HG02884 (cell line): ENCODE data around the gene RASGEF1C.

Experiments used
- ATAC-seq: cut with Tn5 transposase; IDR thresholded peaks from one replicate; pipeline ENCODE4 v1.9.1; 2021; ENCODE audit warnings: mild to moderate bottlenecking, moderate library complexity; ENCODE audit not compliant: unreplicated experiment

Gene RASGEF1C

DNA sequence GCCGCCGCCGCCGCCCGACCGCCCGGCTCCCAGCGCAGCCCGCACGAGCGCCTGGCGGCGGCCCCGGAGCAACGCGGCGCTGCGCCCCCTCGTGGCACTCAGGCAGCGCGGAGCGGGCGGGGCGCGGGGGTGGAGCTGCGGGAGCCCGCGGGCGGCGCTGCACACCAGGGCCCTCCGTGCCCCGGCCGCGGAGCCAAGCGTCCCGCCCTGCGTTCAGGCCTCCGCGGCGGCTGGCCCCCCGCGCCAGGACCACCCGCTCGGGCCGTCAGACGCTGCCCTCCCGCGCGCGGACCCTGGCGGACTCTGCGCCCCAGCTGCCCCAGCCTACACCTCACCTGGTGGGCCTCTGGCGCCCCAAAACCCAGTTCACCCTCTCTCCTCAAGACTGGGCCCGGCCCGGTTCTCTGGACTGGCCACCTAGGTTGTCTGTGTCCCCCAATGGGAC, at the start of gene RASGEF1C:
TSS of gene RASGEF1C (minus strand) at position 75 of the 445 bp plus-strand sequence. CDS start 71,159 bp downstream, outside the sequence.
- ATAC-seq = peak; percentile 79

DNA sequence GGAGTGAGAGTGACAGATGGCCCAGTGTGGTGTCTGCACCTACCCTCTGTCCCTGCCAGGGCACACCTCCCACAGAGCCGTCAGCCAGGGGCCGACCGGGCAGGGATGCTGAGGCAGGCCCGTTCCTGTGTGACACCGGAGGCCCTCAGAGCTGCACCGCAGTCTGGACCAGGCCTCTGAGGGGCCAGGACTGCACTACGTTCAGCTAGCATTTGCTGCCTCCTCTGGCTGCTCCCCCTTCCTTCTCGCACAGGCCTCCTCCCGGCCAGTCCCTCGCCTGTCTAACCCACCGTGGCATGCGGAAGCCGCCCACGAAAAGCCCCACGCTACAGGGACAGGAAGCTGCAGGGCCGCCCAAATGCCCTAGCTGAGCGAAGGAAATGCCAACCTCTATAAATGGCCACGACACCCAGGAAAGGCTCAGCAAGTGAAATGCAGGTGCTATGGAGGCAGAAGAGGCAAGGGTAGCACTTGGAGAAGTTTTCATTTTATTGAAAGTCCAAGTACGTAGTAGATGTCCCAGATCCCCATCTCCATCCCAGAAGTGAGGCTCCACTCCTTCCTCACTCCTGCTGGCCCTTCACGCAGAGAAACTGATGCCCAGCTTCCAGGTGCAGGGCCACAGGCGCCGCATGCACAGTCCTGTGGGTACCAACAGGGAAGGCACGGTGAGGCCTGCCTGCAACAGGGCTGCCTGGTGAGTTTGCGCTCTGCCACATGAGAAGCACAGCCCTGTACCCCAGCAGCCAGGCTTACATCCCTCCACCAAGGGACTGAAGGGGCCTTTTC, 44.2 kb upstream of the RASGEF1C start:
- ATAC-seq = no peak

DNA sequence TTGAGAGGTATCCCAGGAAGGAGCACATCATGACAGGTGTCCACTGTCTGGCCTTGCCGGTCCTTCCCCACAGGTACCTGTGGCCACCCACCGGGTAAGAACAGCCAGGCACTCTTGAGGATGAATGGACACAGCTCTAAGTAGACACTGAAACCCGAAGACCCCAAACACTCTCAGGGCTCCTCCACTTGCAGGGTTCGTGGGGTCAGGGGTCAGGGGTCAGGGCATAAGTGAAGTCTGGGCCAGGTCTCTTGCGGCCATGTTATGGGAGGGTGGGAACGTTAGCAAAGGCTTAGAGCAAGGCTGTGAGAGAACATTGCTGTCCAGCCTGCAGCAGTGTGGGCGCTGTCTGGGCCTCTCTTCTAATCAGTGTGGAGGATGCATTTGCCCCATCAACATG, 42.9 kb upstream of the RASGEF1C start:
- ATAC-seq = no peak

DNA sequence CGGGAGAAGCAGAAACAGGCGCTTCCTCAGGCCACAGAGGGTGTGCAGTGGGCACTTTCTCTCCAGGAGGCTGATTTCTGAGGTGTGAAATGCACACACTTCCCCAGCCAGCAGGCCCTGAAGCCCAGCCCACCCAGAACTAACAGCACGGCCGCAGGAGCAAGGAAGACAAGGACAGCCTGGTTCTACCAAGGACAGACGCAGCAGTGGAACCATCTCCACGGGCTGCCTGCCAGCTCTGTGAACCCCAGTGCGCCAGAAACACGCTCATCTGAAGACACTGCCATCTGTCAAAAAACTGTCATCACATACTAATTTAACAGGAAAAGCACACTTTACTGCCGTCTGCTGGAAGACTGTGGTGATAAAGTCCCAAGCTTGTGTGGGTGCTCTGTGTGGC, 42.1 kb upstream of the RASGEF1C start:
- ATAC-seq = no peak

DNA sequence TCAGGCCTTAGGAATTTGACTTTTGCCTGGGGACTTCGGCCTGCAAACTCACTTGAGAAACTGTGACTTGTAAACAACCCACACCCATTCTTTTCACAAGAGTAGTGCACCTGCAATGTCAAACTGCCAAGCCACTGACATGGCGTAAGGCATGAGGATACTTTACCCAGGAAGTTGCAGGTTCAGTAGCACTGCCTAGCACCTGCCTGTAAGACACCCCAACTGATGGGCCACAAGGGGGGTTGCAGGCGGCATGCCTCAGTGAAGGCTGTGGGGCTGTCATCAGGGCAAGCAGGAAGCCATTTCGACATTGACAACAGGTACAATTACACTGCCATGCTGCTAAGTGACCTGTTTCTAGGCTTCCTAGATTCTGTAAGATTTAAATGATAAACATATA, 41.3 kb upstream of the RASGEF1C start:
- ATAC-seq = no peak

DNA sequence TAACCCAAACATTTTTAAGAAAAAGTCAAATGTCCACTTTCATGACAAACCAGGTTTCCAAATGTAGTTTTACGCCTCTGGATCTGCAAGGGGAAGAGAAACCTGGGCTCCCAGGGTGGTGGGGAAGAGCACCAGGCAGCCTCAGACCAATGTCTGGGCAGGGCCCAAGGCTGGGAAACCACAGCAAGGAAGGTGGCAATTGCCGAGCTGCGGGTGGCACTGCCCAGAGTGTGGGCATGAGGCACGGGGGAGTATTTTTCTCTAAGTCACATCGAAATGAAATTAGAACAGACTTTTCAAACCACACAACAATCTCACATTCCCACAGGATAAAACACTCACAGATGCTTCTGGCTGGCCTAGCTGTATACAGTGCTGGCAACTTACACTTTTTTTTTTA, 32.6 kb upstream of the RASGEF1C start:
- ATAC-seq = no peak

DNA sequence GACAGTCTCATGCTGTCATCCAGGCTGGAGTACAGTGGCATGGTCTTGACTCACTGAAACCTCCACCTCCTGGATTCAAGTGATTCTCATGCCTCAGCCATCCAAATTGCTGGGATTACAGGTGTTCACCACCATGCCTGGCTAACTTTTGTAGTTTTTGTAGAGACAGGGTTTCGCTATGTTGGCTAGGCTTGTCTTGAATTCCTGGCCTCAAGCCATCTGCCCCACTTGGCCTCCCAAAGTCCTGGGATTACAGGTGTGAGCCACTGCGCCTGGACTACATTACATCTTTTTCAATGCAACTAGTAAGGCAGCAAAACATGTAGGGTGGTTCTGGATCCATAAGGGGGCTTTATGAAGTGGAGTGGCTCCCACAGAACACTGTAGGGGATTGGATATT, 29.6 kb upstream of the RASGEF1C start:
- ATAC-seq = no peak

DNA sequence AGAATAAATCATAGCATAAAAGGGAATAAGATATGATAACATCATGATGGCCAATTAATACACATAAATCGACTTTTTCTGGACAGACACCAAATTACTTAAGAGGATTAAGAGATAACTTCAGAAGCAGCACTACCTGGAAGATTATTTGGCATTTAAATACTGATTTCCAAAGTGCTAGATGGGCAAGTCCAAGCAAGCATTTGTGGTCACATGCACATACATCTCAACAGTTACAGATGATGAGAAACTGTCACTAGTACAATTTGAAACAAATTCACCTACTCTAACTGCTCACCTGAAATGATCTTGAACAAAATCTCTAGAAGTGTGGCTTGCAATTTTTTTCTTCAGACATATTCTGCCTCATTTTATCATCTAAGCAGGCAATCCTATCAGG, 26.8 kb upstream of the RASGEF1C start:
- no peak for ATAC-seq

DNA sequence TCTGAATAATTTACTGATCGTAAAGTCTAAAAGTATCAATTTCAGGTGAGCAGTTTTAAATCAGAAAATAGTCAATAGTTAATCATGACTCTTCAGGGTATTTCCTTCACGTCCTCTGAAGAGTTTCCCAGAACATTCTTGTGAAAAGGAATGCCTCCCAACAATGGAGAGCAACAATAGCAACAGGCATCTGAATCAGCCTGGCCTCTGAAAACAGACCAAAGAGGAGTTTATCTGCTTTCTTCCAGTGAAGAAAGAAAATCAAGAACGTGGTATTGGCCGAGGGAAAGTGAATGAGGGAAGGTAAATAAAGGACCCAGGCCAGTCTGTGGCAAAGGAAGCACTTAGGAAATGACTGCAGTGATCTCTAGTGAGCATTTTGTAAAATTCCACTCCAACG, 26.1 kb upstream of the RASGEF1C start:
- no peak for ATAC-seq

DNA sequence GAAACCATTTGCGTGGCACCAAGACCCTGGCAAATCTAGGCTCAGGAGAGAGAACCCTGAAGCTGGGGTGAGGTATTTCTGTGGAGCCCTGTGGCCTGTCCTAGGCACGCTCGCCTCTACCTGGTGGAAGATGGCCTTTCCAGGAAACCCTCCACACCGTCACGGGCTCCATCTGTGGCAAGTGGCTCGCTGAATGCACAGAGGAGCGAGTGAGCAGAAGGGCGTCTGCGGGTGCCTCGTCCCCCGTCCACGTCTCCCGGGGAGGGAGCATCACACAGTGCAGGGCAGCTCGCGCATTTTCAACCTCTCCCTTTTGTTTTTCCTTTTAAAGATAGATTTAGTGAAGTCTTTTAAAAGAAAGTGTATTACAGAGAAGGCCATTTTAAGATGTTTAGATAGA, 25.3 kb upstream of the RASGEF1C start:
- no peak for ATAC-seq

DNA sequence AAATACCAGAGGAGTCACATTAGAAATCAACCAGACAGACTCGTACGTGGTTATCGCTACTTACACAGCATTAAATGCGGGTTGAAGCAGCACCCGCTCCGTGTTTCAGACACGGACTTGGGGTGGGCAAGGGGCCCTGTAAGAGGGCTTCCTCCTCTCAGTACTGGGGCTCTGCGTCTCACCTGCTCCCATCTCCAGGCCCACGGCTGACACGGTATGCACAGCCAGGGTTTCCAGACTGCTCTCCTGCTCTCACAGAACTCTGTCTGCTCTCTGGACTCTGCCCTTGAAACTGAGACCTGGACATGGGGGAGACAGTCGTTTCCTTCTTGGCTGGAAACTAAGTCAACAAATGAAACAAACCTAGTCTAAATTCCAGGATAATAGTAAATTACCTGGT, 24.7 kb upstream of the RASGEF1C start:
- no peak for ATAC-seq

DNA sequence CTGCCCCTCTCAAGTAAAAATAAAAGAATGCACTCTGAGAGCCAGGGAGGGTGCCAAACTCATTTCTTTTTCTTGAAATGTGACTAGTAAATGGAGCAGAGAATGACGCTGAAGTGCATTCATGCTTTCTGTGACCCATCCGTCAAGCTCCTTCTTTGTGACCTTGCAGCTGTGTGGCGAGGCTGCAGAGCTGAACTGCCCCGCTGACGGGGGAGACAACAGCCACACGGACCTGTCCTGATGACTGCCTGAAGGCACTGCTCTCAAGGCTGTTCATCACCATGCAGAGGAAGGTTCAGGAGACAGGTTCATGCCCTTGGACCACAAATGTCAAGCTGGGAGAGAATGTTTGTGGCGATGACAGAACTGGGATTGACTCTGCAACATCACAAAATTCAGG, 21.0 kb upstream of the RASGEF1C start:
- ATAC-seq = no peak

DNA sequence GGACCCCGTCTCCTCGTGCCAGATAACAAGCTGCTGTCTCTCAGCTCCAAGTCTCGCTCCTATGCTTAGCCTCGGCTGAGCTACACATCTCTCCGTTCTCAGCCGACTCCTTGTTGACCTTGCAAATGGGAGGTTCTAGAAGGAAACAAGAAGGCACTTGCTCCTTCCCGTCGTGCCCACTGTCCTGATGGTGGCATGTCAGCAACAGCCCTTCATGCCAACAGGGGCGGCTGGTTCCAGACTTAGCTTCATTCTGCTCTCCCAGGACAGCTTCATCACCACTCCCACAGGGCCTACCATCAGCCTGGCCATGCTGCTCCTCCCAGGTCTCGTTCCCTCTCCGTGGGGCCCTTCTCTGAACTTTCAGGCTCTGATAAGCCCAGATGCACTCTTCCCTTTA, 13.0 kb upstream of the RASGEF1C start:
- no peak for ATAC-seq

DNA sequence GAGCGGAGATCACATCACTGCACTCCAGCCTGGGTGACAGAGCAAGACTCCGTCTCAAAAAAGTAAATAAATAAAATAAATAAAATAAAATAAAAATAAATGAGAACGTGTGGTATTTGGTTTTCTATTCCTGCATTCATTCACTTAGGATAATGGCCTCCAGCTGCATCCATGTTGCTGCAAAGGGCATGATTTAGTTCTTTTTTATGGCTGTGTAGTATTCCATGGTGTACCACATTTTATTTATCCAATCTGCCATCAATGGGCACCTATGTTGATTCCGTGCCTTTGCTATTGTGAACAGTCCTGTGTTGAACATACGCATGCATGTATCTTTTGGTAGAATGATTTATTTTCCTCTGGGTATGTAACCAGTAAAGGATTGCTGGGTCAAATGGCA, 8.8 kb upstream of the RASGEF1C start:
- ATAC-seq = no peak

DNA sequence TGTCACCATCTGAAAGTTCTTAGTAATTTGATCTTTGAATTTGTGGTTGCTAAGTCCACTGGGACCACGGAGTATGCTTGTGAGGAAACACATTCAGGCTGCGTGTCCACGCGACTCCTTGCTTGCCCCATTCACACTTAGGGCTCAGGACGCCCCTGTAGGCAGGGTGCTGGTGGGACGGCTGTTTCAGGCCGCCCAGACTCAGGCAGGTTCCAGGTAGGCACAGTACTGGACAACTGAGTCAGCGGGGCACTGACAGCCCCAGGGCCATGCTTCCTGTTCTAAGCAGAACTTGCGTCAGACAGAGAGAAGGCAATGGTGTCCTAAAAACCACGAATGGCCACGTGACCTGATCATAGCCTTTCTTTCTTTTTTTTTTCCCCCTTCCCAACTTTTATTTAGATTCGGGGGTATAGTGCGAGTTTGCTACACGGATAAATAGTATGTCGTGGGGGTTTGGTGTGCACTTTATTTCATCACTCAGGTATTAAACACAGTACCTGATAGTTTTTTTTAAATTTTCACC, 7.7 kb upstream of the RASGEF1C start:
- no peak for ATAC-seq

DNA sequence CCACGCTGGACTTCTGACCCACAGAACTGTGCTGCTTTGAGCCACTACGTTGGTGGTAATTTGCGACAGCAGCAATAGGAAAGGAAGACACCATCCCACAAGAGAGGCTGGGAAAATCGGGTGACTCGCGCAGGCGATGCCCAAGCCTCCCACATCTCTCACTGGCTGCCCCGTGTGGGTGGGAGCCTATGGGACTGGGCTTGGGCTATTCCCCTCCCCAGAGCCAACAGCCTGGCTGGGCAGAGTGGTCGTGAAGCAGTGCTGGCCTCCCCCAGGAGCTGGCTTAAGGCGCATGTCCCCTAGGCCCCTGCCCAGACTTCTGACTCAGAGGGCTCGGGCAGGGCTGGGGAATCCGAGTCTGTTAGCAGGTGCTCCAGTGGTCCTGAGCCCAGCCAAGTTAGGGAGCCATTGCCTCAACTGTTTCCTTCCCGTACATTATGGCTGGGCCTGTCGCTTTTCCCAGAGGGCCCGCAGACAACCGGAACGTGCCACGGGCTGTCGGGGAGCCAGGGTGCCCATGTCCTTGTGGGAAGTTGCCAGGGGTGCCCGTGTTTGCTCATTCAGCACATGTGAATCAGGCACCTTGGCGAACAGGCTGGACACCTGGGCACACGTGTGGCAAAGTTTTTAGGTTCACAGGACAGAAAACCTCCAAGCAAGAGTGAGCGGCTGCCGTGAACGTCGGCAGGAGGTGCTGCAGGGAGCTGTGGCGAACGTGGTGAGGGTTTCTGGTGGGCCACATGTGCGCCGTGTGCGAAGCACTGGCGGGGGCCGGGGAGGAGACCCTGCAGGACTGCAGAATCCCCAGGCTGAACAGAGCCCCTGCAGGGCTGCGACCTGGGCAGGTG, 7.0 kb upstream of the RASGEF1C start:
- ATAC-seq = no peak

DNA sequence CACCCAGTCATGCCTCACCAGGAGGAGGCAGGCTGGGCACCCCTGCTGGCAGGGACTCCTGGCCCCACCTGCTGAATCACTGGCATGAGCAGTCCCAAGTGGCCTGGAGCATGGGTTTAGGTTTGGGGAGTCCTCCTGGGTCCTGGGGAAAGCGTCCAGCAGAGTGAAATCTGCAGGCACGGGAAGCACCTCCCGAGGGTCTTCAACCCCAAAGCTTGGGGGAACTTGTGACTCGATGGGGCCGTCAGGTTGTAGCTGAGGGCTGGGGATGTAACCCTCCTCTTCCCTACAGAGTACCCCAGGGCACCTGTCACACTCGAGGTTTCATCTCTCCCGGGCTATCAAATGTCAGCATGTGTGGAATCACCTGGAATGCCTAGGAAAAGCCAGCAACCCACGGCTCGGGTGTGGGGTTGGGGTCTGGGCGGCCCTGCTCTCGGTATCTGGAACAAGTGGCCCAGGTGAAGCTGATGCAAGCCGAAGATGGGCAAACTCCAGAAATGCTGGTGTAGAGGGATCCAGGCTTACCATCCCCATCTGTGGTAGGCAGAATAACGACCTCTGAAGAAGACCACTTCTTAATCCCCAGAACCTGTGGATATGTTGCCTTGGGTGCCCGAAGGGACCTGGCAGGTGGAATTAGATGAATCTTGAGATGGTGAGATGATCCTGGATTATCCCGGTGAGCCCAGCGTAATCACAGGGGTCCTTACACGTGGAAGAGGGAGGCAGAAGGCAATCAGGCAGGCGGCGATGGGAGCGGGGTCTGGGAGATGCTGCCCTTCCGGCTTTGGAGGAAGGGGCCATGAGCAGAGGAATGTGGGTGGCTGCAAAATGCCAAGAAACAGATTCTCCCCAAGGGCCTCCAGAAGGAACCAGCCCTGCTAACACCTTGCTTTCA, 6.1 kb upstream of the RASGEF1C start:
- no peak for ATAC-seq

DNA sequence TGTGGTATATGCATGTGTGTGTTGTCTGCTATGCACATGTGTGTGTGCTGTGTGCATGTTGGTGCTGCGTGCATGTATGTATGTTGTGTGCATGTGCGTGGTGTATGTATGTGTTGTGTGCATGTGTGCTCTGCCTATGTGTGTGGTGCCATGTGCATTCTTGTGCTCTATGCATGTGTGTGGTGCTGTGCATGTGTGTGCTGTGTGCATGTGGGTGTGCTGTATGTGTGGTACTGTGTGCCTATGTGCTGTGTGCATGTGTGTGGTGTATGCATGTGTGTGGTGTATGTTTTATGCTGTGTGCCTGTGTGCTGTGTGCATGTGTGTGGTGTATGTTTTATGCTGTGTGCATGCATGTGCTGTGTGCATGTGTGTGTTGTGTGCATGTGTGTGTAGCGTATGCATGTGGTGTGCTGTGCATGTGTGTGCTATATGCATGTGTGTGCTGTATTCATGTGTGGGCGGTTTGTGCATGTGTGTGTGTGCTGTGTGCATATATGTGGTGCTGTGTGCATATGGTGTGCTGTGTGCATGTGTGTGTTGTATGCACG, 4.7 kb upstream of the RASGEF1C start:
- ATAC-seq = no peak

DNA sequence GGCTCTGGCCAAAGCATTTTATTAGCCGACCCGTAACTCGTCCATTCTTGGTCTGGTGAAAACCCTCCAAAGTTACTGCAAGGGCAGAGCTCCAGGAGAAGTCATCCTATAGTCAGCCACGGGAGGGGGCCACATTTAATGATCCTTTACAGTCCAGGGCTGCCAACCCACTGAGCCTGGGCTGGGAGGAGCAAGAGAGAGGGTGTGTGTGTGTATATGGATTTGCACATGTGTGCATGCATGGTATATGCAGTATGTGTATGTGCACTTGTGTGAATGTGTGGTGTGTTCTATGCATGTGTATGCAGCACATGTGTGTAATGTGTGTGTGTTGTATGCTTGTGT, 4.2 kb upstream of the RASGEF1C start:
- ATAC-seq = no peak

DNA sequence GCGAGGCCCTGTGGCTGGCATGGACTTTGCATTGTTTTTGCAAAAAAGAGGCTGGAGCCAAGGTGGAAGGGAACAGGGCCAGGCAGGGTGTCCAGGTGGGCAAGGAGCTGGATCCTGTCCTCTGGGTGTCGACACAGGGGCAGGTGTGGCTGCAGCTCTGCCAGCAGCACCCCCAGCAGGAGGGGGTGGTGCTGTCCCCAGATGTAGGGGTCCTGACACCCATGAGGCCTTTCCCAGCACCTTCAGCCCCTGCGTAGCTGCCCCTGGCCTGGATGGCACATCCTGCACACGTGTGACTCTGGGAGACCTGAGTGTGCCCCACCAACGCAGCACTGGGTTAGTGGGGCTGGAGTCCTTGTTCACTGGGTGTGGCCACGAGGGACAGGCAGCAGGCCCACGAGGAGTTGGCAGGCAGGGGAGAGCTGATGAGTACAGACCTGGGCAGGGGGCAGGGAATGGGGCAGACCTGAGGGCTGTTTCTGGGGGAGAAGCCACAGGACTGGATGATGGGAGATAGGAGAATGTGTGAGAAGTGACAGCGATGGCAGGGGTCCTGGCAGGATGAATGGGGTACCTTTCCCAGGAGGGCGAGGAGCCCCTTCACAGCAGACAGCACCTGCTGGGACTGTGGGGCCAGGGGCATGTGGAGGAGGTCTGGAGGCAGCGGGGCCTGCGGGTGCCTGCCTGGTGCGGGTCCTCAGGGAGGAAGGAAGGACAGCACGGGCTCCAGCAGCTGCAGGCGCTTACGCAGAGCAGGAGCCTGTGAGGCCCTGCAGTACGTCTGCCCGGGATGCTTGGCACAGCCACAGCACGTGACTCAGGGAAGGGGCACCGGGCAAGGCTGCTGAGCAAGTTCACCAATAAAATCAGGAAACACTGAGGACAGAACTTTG, 3.6 kb upstream of the RASGEF1C start:
- ATAC-seq = no peak
